K562 (cell line): ENCODE measurements around the gene CCDC85A. TPM values are rescaled to one million over a fixed set of nuclear protein-coding genes. Genes with fewer than 3 reads are reported as not detected.

Experiments used
- ATAC-seq: fragments of 200-7000 bp; cut with Tn5 transposase; 3 replicates; pipeline ENCODE4 v1.9.1; 2020; ENCODE audit warnings: moderate library complexity
- BruUV-seq: library from RNA; stranded (reverse); fragments of 400-500 nt; replicated peaks from 2 replicates; lab custom pipeline; 2021; lab: Mats Ljungman, UMichigan
- CTCF ChIA-PET: fragments of 300-600 bp; formaldehyde crosslinking; extraction: SDS; loops from one replicate; lab custom pipeline; 2021; ENCODE audit warnings: low intra/inter-chr PET ratio; lab: Yijun Ruan, JAX
- POLR2A ChIA-PET: fragments of 300-600, 350-650 bp; sonication (Branson Sonifier 250); formaldehyde crosslinking; extraction: SDS; loops from one replicate; lab custom pipeline; 2021; ENCODE audit warnings: antibody characterized with exemption, inconsistent platforms; lab: Yijun Ruan, JAX
- DNase-seq, 4 experiments: peaks; one replicate each; pipeline versions ENCODE4 v3.0.0 to v3.0.0-alpha.2; 2011 to 2018; ENCODE audit warnings: low spot score in 3 of 4, mixed read lengths in 3 of 4; ENCODE audit errors: extremely low read depth in 1 of 4
- FAIRE-seq: peaks from 2 replicates; lab custom pipeline; 2011; peaks lifted over from hg19 to GRCh38; lab: Jason Lieb, UNC
- H2AFZ ChIP-seq: 2 replicates; pipeline ENCODE4 v1.6.0; 2011; ENCODE audit warnings: low read depth, low read length, control low read depth, inconsistent platforms
- H3K27ac ChIP-seq: fragments of 200-600 bp; 3 replicates; pipeline ENCODE4 v1.8.0; 2011; ENCODE audit warnings: low read depth, mild to moderate bottlenecking, control low read depth, inconsistent platforms, low read length, moderate library complexity, mixed read lengths; ENCODE audit errors: extremely low read depth
- H3K27me3 ChIP-seq, 2 experiments: fragments of 300-600 bp in 1 of 2; 2 replicates in 1 of 2; 3 replicates in 1 of 2; pipeline versions ENCODE4 v1.6.0 to v1.8.0; 2011; ENCODE audit warnings: inconsistent platforms in 2 of 2, low read length in 2 of 2, mild to moderate bottlenecking in 1 of 2, mixed read lengths in 1 of 2, moderate library complexity in 1 of 2; ENCODE audit not compliant: control insufficient read depth in 2 of 2, insufficient read depth in 2 of 2
- H3K36me3 ChIP-seq: fragments of 300-600 bp; 3 replicates; pipeline ENCODE4 v1.8.0; 2011; ENCODE audit warnings: mild to moderate bottlenecking, low read length, inconsistent platforms; ENCODE audit not compliant: control insufficient read depth, insufficient read depth
- H3K4me1 ChIP-seq, 2 experiments: fragments of 200-600 bp in 1 of 2; replicated peaks in 1 of 2; 2 replicates in 1 of 2; 3 replicates in 1 of 2; pipeline versions ENCODE4 v1.5.1 to v1.8.0; 2011; ENCODE audit warnings: inconsistent platforms in 2 of 2, low read length in 2 of 2, mild to moderate bottlenecking in 1 of 2, mixed read lengths in 1 of 2, moderate library complexity in 1 of 2; ENCODE audit not compliant: control insufficient read depth in 2 of 2, insufficient read depth in 2 of 2
- H3K4me2 ChIP-seq: 2 replicates; pipeline ENCODE4 v1.6.1; 2011; ENCODE audit warnings: low read length, control low read depth, inconsistent platforms, mixed read lengths; ENCODE audit not compliant: insufficient read depth
- H3K4me3 ChIP-seq: fragments of 200-600 bp; sonication (generic), shearing (Covaris generic); 2 replicates; pipeline ENCODE4 v1.5.1; 2016; ENCODE audit warnings: control low read depth, inconsistent platforms
- H3K79me2 ChIP-seq: fragments of 200-600 bp; 3 replicates; pipeline ENCODE4 v1.8.0; 2011; ENCODE audit warnings: low read length, inconsistent platforms; ENCODE audit not compliant: control insufficient read depth, insufficient read depth
- H3K9ac ChIP-seq, 2 experiments: 2 replicates each; pipeline versions ENCODE4 v1.6.0 to v1.6.1; 2011; ENCODE audit warnings: low read depth in 2 of 2, low read length in 2 of 2, control low read depth in 1 of 2, inconsistent platforms in 1 of 2, mild to moderate bottlenecking in 1 of 2, mixed read lengths in 1 of 2; ENCODE audit not compliant: insufficient read depth in 1 of 2
- H3K9me1 ChIP-seq: one replicate; pipeline ENCODE4 v1.6.0; 2011; ENCODE audit warnings: inconsistent platforms, mild to moderate bottlenecking, low read length, moderate library complexity; ENCODE audit not compliant: control insufficient read depth, insufficient read depth
- H3K9me3 ChIP-seq: replicated peaks from 2 replicates; pipeline ENCODE4 v1.5.1; 2011; ENCODE audit warnings: low read depth, low read length, inconsistent platforms; ENCODE audit not compliant: control insufficient read depth, insufficient read depth
- H4K20me1 ChIP-seq: replicated peaks from 2 replicates; pipeline ENCODE4 v1.6.1; 2011; ENCODE audit warnings: low read length, inconsistent platforms, mixed read lengths; ENCODE audit not compliant: control insufficient read depth, insufficient read depth
- CTCF ChIP-seq, 3 experiments: IDR thresholded peaks in 2 of 3; conservative IDR thresholded peaks in 1 of 3; 2 replicates each; pipeline ENCODE4 v1.5.1; 2011 to 2012; ENCODE audit warnings: low read length in 3 of 3, mild to moderate bottlenecking in 3 of 3, control low read depth in 2 of 3, improper control_type of control experiment in 1 of 3, inconsistent platforms in 1 of 3, low read depth in 1 of 3, mixed read lengths in 1 of 3, moderate library complexity in 1 of 3; ENCODE audit not compliant: insufficient read depth in 2 of 3
- DACH1 ChIP-seq: fragments of 450-650 bp; IDR thresholded peaks from 2 replicates; pipeline ENCODE4 v1.6.1; 2018; ENCODE audit not compliant: partially characterized antibody
- THRAP3 ChIP-seq: fragments of 450-650 bp; IDR thresholded peaks from 2 replicates; pipeline ENCODE4 v1.6.1; 2016; ENCODE audit warnings: mild to moderate bottlenecking, inconsistent platforms, borderline replicate concordance
- WGBS: fragments of 100-300 bp; shearing (Covaris generic); methylation state at CpG from one replicate; pipeline ENCODE4 v1.1.6; 2016; ENCODE audit warnings: low coverage, mixed read lengths; ENCODE audit not compliant: insufficient coverage; ENCODE audit errors: missing lambda C conversion rate; 5-methylcytosine and 5-hydroxymethylcytosine counted together
- in situ Hi-C: fragments of 300-500 bp; cut with MboI; formaldehyde crosslinking; loops from 4 replicates; pipeline ENCODE4 v1.15.0; 2018; ENCODE audit warnings: inconsistent platforms, mixed read lengths
- intact Hi-C: fragments of 100-400 bp; cut with micrococcal nuclease; formaldehyde crosslinking; loops from 2 replicates; pipeline ENCODE4 v1.14.2; 2022
- polyA plus RNA-seq, 8 experiments: library from polyadenylated mRNA; depleted of rRNA in 4 of 8; stranded (reverse) in 5 of 8; unstranded in 3 of 8; fragments of >200 nt; fragmentation: Nextera tagmentation in 2 of 8; fragmentation: Illumina TruSeq in 1 of 8; extraction: Ambion mirVana in 2 of 8; extraction: Trizol in 1 of 8; gene quantifications; 2 replicates each; pipeline versions ENCODE4 v1.2.1 to v1.2.3, GENCODE V29; 2011 to 2014; ENCODE audit warnings: inconsistent platforms in 1 of 8, missing spikeins in 1 of 8
- total RNA-seq, 7 experiments: library from RNA; depleted of rRNA in 6 of 7; stranded (reverse); fragments of >200 nt in 6 of 7; fragmentation: Illumina TruSeq in 2 of 7; extraction: Trizol in 2 of 7; gene quantifications; 2 replicates each; pipeline versions ENCODE4 v1.2.1 to v1.2.3, GENCODE V29; 2011 to 2021; ENCODE audit warnings: low replicate concordance in 1 of 7
- TF ChIP-seq, protein P1 (sequence below), 2 experiments: fragments of 450-650 bp in 1 of 2; IDR thresholded peaks; 2 replicates each; pipeline ENCODE4 v1.6.1; 2011 to 2017; ENCODE audit warnings: low read depth in 2 of 2, antibody characterized with exemption in 1 of 2, borderline replicate concordance in 1 of 2, low read length in 1 of 2, mild to moderate bottlenecking in 1 of 2, mixed read lengths in 1 of 2; ENCODE audit not compliant: control insufficient read depth in 1 of 2
- TF ChIP-seq, protein P2 (sequence below), 2 experiments: fragments of 450-650 bp; formaldehyde crosslinking in 1 of 2; IDR thresholded peaks; 2 replicates each; pipeline versions ENCODE4 v1.4.0 to v1.6.1; 2014 to 2020; ENCODE audit warnings: mild to moderate bottlenecking in 2 of 2, borderline replicate concordance in 1 of 2, low read depth in 1 of 2

The CCDC85A gene
- total and polyA plus RNA-seq, 9 of the 15 experiments (the other 6 are each of a cell fraction or from before 2014, with no cell fraction given) = 0.03 to 0.14 (median 0.10) TPM; not detected in 5

- TF ChIP-seq DACH1 (no peak), CTCF (IDR thresholded peaks at IDR 0.05 in 2 of 3, conservative IDR thresholded peaks at IDR 0.05 in 1 of 3; ENCODE audit: insufficient read depth in 2 of 3, low read depth in 1 of 3, low read length in 3 of 3) (no peak)
- TF ChIP-seq, protein P1, sequence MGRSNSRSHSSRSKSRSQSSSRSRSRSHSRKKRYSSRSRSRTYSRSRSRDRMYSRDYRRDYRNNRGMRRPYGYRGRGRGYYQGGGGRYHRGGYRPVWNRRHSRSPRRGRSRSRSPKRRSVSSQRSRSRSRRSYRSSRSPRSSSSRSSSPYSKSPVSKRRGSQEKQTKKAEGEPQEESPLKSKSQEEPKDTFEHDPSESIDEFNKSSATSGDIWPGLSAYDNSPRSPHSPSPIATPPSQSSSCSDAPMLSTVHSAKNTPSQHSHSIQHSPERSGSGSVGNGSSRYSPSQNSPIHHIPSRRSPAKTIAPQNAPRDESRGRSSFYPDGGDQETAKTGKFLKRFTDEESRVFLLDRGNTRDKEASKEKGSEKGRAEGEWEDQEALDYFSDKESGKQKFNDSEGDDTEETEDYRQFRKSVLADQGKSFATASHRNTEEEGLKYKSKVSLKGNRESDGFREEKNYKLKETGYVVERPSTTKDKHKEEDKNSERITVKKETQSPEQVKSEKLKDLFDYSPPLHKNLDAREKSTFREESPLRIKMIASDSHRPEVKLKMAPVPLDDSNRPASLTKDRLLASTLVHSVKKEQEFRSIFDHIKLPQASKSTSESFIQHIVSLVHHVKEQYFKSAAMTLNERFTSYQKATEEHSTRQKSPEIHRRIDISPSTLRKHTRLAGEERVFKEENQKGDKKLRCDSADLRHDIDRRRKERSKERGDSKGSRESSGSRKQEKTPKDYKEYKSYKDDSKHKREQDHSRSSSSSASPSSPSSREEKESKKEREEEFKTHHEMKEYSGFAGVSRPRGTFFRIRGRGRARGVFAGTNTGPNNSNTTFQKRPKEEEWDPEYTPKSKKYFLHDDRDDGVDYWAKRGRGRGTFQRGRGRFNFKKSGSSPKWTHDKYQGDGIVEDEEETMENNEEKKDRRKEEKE (IDR thresholded peaks at IDR 0.05; ENCODE audit: borderline replicate concordance in 1 of 2, control insufficient read depth in 1 of 2, low read depth in 2 of 2, low read length in 1 of 2) = no peak
These were observed 142.6 kb downstream of the CCDC85A start (continued) for GRCh38 chr2:56326346-56326741.

DNA sequence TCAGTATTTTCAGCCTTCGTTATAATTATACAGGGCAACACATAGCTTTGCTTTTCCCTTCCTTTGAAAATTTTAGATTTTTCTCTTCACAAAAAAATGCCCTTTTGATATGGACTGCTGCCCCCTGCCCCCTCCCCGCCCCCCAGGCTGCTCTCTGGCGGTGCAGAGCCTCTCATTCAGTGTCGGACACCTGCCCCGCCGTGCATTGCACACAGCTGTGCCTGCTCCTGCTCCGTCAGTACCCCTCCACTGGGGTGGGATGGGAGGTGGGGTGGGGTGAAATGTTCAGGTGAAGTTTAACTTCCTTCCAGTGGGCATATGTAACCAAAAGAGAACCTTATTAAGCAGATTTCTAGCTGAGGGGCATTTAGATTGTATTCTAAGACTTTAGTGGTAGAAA lies 148.0 kb downstream of the CCDC85A start:
- no peaks in the 10 kb centered on the region for H3K4me1 ChIP-seq
- no peaks in the 10 kb centered on the region for H3K9me1 ChIP-seq
- 1% methylated on average over 7 of the region's 7 CpGs for WGBS
- no peak overlapping the region for H3K4me2 ChIP-seq
- intact Hi-C loops (no loop called here), in situ Hi-C loops (no loop called here)
- no peaks in the 10 kb centered on the region for H4K20me1 ChIP-seq
- DNase-seq (no peak), FAIRE-seq (no peak), ATAC-seq (no peak)
- ChIA-PET POLR2A (no interaction called here), CTCF (no interaction called here)
- H3K4me3 ChIP-seq = no peak overlapping the region
- H3K9me3 ChIP-seq = no peaks in the 10 kb centered on the region
- H3K27ac ChIP-seq = no peak overlapping the region
- no peak overlapping the region for H2AFZ ChIP-seq
- no peaks in the 10 kb centered on the region for H3K27me3 ChIP-seq
- no peaks in the 10 kb centered on the region for H3K79me2 ChIP-seq
- BruUV-seq = no TSS peak
- no peaks in the 10 kb centered on the region for H3K36me3 ChIP-seq
- H3K9ac ChIP-seq = no peak overlapping the region
- TF ChIP-seq, protein P2, sequence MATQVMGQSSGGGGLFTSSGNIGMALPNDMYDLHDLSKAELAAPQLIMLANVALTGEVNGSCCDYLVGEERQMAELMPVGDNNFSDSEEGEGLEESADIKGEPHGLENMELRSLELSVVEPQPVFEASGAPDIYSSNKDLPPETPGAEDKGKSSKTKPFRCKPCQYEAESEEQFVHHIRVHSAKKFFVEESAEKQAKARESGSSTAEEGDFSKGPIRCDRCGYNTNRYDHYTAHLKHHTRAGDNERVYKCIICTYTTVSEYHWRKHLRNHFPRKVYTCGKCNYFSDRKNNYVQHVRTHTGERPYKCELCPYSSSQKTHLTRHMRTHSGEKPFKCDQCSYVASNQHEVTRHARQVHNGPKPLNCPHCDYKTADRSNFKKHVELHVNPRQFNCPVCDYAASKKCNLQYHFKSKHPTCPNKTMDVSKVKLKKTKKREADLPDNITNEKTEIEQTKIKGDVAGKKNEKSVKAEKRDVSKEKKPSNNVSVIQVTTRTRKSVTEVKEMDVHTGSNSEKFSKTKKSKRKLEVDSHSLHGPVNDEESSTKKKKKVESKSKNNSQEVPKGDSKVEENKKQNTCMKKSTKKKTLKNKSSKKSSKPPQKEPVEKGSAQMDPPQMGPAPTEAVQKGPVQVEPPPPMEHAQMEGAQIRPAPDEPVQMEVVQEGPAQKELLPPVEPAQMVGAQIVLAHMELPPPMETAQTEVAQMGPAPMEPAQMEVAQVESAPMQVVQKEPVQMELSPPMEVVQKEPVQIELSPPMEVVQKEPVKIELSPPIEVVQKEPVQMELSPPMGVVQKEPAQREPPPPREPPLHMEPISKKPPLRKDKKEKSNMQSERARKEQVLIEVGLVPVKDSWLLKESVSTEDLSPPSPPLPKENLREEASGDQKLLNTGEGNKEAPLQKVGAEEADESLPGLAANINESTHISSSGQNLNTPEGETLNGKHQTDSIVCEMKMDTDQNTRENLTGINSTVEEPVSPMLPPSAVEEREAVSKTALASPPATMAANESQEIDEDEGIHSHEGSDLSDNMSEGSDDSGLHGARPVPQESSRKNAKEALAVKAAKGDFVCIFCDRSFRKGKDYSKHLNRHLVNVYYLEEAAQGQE (IDR thresholded peaks at IDR 0.05; ENCODE audit: borderline replicate concordance) = no peak
- TF ChIP-seq, protein P2 (CRISPR knock-in tag; IDR thresholded peaks at IDR 0.05; ENCODE audit: low read depth) = no peak
- no peak for TF ChIP-seq THRAP3
